ENCODE data around the gene RASAL1.

RASAL1 gene

DNA sequence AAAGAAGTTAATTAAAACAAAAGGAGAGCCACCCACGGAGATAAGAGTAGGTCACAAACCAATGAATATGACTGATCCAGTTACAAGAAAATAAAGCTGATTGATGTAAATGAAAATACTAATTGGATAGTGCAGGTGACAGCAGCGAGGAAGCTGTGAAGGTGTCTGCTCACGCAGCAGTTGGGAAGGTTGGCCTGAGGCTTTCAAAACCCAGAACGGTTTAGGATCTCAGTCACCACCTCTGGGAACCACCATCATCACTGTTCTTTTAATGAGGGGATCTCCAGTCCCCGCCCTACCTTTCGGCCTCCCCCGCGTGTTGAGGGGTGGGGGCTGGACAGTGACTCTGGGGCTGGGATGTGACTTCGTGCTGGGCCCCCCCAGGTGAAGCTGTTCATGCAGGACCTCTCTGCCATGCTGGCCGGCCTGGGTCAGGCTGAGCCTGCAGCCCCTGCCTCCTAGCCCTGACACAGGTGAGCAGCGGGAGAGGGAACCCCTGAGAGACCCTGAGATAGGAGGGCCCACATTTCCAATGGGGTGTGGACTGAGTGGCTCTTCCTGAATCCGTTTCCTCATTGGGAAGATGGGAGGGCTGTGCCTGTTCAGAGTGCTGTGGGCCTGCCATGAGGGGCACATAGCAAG is 21.8 kb upstream of the RASAL1 start:
- TF ChIP-seq TARDBP (IDR thresholded peaks at IDR 0.05) (no peak), L3MBTL2 (conservative IDR thresholded peaks at IDR 0.05) (no peak), SP1 (IDR thresholded peaks at IDR 0.05) (no peak)
- POLR2A ChIA-PET = no interaction called here
- CTCF ChIA-PET = no interaction called here
- DNase-seq (ENCODE audit: extremely low spot score) = no peak

- POLR2A ChIA-PET = no interaction called here
- no peak for TF ChIP-seq FOXM1 (IDR thresholded peaks at IDR 0.05; ENCODE audit: borderline replicate concordance)
- no peak for TF ChIP-seq NFRKB (IDR thresholded peaks at IDR 0.05)
- no peak for TF ChIP-seq ZNF384 (IDR thresholded peaks at IDR 0.05)
- TF ChIP-seq HDGF (IDR thresholded peaks at IDR 0.05; ENCODE audit: borderline replicate concordance) = no peak
- no peak for TF ChIP-seq FOXK2 (IDR thresholded peaks at IDR 0.05)
- no peak for TF ChIP-seq BHLHE40 (IDR thresholded peaks at IDR 0.05; ENCODE audit: borderline replicate concordance)
- no peak for TF ChIP-seq CTBP1 (IDR thresholded peaks at IDR 0.05; ENCODE audit: borderline replicate concordance)
- no peak for TF ChIP-seq ELF4 (IDR thresholded peaks at IDR 0.05)
- DNase-seq (ENCODE audit: extremely low spot score) = no peak
These were observed 20.1 kb upstream of the RASAL1 start for GRCh38 chr12:113155646-113156045.

DNA sequence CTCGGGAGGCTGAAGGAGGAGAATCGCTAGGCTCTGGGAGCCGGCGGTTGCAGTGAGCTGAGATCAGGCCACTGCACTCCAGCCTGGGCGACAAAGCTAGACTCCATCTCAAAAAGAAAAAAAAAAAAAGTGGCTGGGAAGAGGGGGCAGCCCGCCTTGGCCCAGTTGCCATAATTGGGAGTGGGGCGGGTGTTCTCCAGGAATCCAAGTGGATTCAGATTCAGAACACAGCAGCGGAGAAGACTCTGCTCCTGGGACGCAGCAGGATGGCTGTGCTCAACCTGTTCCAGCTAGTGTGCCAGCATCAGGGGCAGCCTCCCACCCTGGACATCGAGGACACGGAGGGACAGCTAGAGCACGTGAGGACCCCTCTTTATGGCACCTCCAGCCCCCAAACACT is 19.5 kb upstream of the RASAL1 start:
- ChIA-PET CTCF (interaction anchor here (0.6 to 0.7 kb wide), 2 partner anchors 51 to 270 kb away, joined by 3 to 4 read pairs; no protein-coding TSS in a partner anchor), POLR2A (no interaction called here)
- DNase-seq (ENCODE audit: extremely low spot score) = no peak
- TF ChIP-seq ARNT (IDR thresholded peaks at IDR 0.05) = no peak
- no peak for TF ChIP-seq BHLHE40 (IDR thresholded peaks at IDR 0.05; ENCODE audit: borderline replicate concordance)
- no peak for TF ChIP-seq FOXM1 (IDR thresholded peaks at IDR 0.05; ENCODE audit: borderline replicate concordance)
- TF ChIP-seq FOXA1 (IDR thresholded peaks at IDR 0.05) = no peak
- TF ChIP-seq SUZ12 (IDR thresholded peaks at IDR 0.05) = no peak
- no peak for TF ChIP-seq PKNOX1 (IDR thresholded peaks at IDR 0.05)
- TF ChIP-seq CTBP1 (IDR thresholded peaks at IDR 0.05; ENCODE audit: borderline replicate concordance) = no peak
- TF ChIP-seq ELF4 (IDR thresholded peaks at IDR 0.05) = no peak
- TF ChIP-seq FOXK2 (IDR thresholded peaks at IDR 0.05) = no peak
- TF ChIP-seq L3MBTL2 (conservative IDR thresholded peaks at IDR 0.05) = no peak
- TF ChIP-seq HDGF (IDR thresholded peaks at IDR 0.05; ENCODE audit: borderline replicate concordance) = no peak
- no peak for TF ChIP-seq SP1 (IDR thresholded peaks at IDR 0.05)
- TF ChIP-seq NFRKB (IDR thresholded peaks at IDR 0.05) = no peak
- TF ChIP-seq LEF1 (IDR thresholded peaks at IDR 0.05; ENCODE audit: borderline replicate concordance) = no peak
- no peak for TF ChIP-seq ZNF384 (IDR thresholded peaks at IDR 0.05)
- TF ChIP-seq TARDBP (IDR thresholded peaks at IDR 0.05) = no peak

More at GRCh38 chr12:113155646-113156045, 20.1 kb upstream of the RASAL1 start:
- CTCF ChIA-PET = interaction anchor here (0.6 to 0.7 kb wide), 2 partner anchors 52 to 270 kb away, joined by 3 to 4 read pairs; no protein-coding TSS in a partner anchor

GRCh38 chr12:113154351-113154973 is 18.9 kb upstream of the RASAL1 start:
- DNase-seq (ENCODE audit: extremely low spot score) = no peak
- ChIA-PET CTCF (interaction anchor here (1.1 to 2.7 kb wide), 2 partner anchors 16 to 31 kb away, joined by 3 to 7 read pairs; partner anchors contain the start of gene DDX54), POLR2A (no interaction called here)
- TF ChIP-seq ARNT (IDR thresholded peaks at IDR 0.05) = no peak
- TF ChIP-seq SUZ12 (IDR thresholded peaks at IDR 0.05) = no peak
- no peak for TF ChIP-seq LEF1 (IDR thresholded peaks at IDR 0.05; ENCODE audit: borderline replicate concordance)
- no peak for TF ChIP-seq CTBP1 (IDR thresholded peaks at IDR 0.05; ENCODE audit: borderline replicate concordance)
- no peak for TF ChIP-seq L3MBTL2 (conservative IDR thresholded peaks at IDR 0.05)
- no peak for TF ChIP-seq FOXM1 (IDR thresholded peaks at IDR 0.05; ENCODE audit: borderline replicate concordance)
- TF ChIP-seq SP1 (IDR thresholded peaks at IDR 0.05) = no peak
- TF ChIP-seq BHLHE40 (IDR thresholded peaks at IDR 0.05; ENCODE audit: borderline replicate concordance) = no peak
- TF ChIP-seq PKNOX1 (IDR thresholded peaks at IDR 0.05) = no peak
- no peak for TF ChIP-seq HDGF (IDR thresholded peaks at IDR 0.05; ENCODE audit: borderline replicate concordance)
- no peak for TF ChIP-seq ZNF384 (IDR thresholded peaks at IDR 0.05)
- TF ChIP-seq FOXA1 (IDR thresholded peaks at IDR 0.05) = no peak
- TF ChIP-seq ELF4 (IDR thresholded peaks at IDR 0.05) = no peak

- peak; percentile 82 for DNase-seq (ENCODE audit: extremely low spot score)
- TF ChIP-seq NFRKB (IDR thresholded peaks at IDR 0.05) = no peak
- TF ChIP-seq LEF1 (IDR thresholded peaks at IDR 0.05; ENCODE audit: borderline replicate concordance) = no peak
- no peak for TF ChIP-seq SP1 (IDR thresholded peaks at IDR 0.05)
- TF ChIP-seq ZNF384 (IDR thresholded peaks at IDR 0.05) = peak; percentile 43; the same call in 1 of the 2 replicates
- TF ChIP-seq L3MBTL2 (conservative IDR thresholded peaks at IDR 0.05) = peak; percentile 83
- TF ChIP-seq BHLHE40 (IDR thresholded peaks at IDR 0.05; ENCODE audit: borderline replicate concordance) = no peak
- no peak for TF ChIP-seq PKNOX1 (IDR thresholded peaks at IDR 0.05)
- TF ChIP-seq ELF4 (IDR thresholded peaks at IDR 0.05) = no peak
- ChIA-PET POLR2A (interaction anchor here (1.0 to 1.2 kb wide), 3 partner anchors 17 to 32 kb away, joined by 3 read pairs; partner anchors contain the start of genes DDX54, RASAL1 and RITA1), CTCF (interaction anchor here (0.6 to 2.7 kb wide), 6 partner anchors 12 to 163 kb away, joined by 3 to 7 read pairs (median 3); partner anchors contain the start of gene DDX54)
These were observed 17.6 kb upstream of the RASAL1 start for GRCh38 chr12:113152835-113153814.

Measured in HEK293T (cell line).